GM19099 (cell line): ENCODE data around the gene RHEX.

ENCODE experiments used
- POLR2A ChIP-seq: IDR thresholded peaks from 3 replicates; pipeline ENCODE4 v1.6.1; 2011; ENCODE audit warnings: low read depth; ENCODE audit not compliant: insufficient read length; ENCODE audit errors: extremely low read depth

The RHEX gene

GRCh38 chr1:206143537-206144172 lies 90.7 kb downstream of the RHEX start:
- TF ChIP-seq POLR2A, result no peak

- no peak for TF ChIP-seq POLR2A
These were observed 91.6 kb downstream of the RHEX start for GRCh38 chr1:206144605-206145004.

- TF ChIP-seq POLR2A, result no peak
These were observed 92.9 kb downstream of the RHEX start for GRCh38 chr1:206145771-206146290.
